T-helper 1 cell treated with Interleukin-12 subunit alpha and Interleukin-12 subunit beta and Interleukin-4 antibody, amounts not matched to agents 30 μg/mL and 1 μg/mL, for 36 hours (primary cell): ENCODE results near the gene SLC9A7.

Experiments used
- H3K27ac Mint-ChIP-seq: one replicate; pipeline ENCODE4 v1.8.0; 2021; ENCODE audit warnings: mild to moderate bottlenecking, mixed read lengths
- H3K27me3 Mint-ChIP-seq: one replicate; pipeline ENCODE4 v1.8.0; 2021; ENCODE audit warnings: low read depth, mixed read lengths
- H3K36me3 Mint-ChIP-seq: one replicate; pipeline ENCODE4 v1.8.0; 2021; ENCODE audit warnings: low read depth, mixed read lengths
- H3K4me1 Mint-ChIP-seq: one replicate; pipeline ENCODE4 v1.8.0; 2021; ENCODE audit warnings: low read depth, mixed read lengths
- H3K4me3 Mint-ChIP-seq: one replicate; pipeline ENCODE4 v1.8.0; 2021; ENCODE audit warnings: mild to moderate bottlenecking, moderate library complexity, mixed read lengths
- H3K9me3 Mint-ChIP-seq: one replicate; pipeline ENCODE4 v1.8.0; 2021; ENCODE audit warnings: mixed read lengths

SLC9A7 gene

GRCh38 chrX:46559062-46559461, 199.9 kb downstream of the SLC9A7 start:
- Mint-ChIP-seq H3K9me3 (no peaks in the 10 kb centered on the region), H3K27me3 (no peaks in the 10 kb centered on the region), H3K27ac (no peak overlapping the region), H3K4me1 (peaks cover 16% of the 10 kb centered on the region), H3K36me3 (peaks cover 2% of the 10 kb centered on the region), H3K4me3 (no peak overlapping the region)

- Mint-ChIP-seq H3K9me3 (no peaks in the 10 kb centered on the region), H3K4me1 (no peaks in the 10 kb centered on the region), H3K36me3 (peaks cover 2% of the 10 kb centered on the region), H3K27ac (no peak overlapping the region), H3K27me3 (no peaks in the 10 kb centered on the region), H3K4me3 (no peak overlapping the region)
These were observed 204.0 kb downstream of the SLC9A7 start for GRCh38 chrX:46554942-46555341.

- peaks cover 1% of the 10 kb centered on the region for H3K4me1 Mint-ChIP-seq
- no peaks in the 10 kb centered on the region for H3K27me3 Mint-ChIP-seq
- H3K36me3 Mint-ChIP-seq: peaks cover 3% of the 10 kb centered on the region
- no peaks in the 10 kb centered on the region for H3K9me3 Mint-ChIP-seq
- no peak overlapping the region for H3K4me3 Mint-ChIP-seq
- H3K27ac Mint-ChIP-seq: no peak overlapping the region
These were observed 205.0 kb downstream of the SLC9A7 start for GRCh38 chrX:46553935-46554334.

GRCh38 chrX:46551494-46552128, 207.3 kb downstream of the SLC9A7 start:
- Mint-ChIP-seq H3K27ac (no peak overlapping the region), H3K9me3 (no peaks in the 10 kb centered on the region), H3K4me1 (peaks cover 4% of the 10 kb centered on the region), H3K27me3 (no peaks in the 10 kb centered on the region), H3K4me3 (no peak overlapping the region), H3K36me3 (peaks cover 5% of the 10 kb centered on the region)

GRCh38 chrX:46549914-46550313, 209.0 kb downstream of the SLC9A7 start:
- Mint-ChIP-seq H3K27me3 (no peaks in the 10 kb centered on the region), H3K4me1 (peaks cover 10% of the 10 kb centered on the region), H3K36me3 (peaks cover 9% of the 10 kb centered on the region), H3K4me3 (no peak overlapping the region), H3K9me3 (no peaks in the 10 kb centered on the region), H3K27ac (no peak overlapping the region)
